Neuron (in vitro differentiated cells): ENCODE data around the gene MYOG.

ENCODE experiments used
- H2AFZ ChIP-seq: one replicate; pipeline ENCODE4 v1.6.1; 2013; ENCODE audit warnings: low read depth, mild to moderate bottlenecking, inconsistent platforms, low read length, moderate library complexity
- H3K27me3 ChIP-seq: one replicate; pipeline ENCODE4 v1.6.1; 2013; ENCODE audit warnings: low read length; ENCODE audit not compliant: insufficient read depth
- H3K36me3 ChIP-seq: one replicate; pipeline ENCODE4 v1.6.1; 2013; ENCODE audit warnings: low read length; ENCODE audit not compliant: insufficient read depth
- H3K4me1 ChIP-seq: one replicate; pipeline ENCODE4 v1.6.1; 2013; ENCODE audit warnings: low read length; ENCODE audit not compliant: insufficient read depth
- H3K4me3 ChIP-seq: 2 replicates; pipeline ENCODE4 v1.5.1; 2013; ENCODE audit warnings: mild to moderate bottlenecking, low read length, moderate library complexity
- H3K9me3 ChIP-seq: one replicate; pipeline ENCODE4 v1.6.1; 2013; ENCODE audit warnings: low read length

The MYOG gene

DNA sequence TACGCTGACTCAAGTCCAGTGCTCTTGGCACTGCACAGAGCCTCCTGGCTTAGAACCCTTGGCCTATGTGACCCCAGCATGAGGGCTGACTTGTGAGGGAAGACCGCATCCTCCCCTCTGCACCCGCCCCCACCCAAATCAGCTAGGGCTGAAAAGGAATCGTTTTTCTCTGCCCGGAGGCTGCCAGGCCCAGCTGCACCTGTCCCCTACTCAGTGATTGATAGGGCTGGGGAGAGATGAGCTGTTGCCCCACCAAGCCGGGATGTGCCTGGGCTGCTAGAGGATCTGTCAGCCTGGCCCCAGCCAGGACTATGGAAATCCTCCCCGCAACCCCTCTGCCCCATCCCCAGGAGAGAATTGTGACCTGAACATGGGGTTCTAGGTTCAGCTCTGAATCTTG, 20.6 kb downstream of the MYOG start:
- H2AFZ ChIP-seq = no peak overlapping the region
- peaks cover 6% of the 10 kb centered on the region for H3K27me3 ChIP-seq
- H3K36me3 ChIP-seq = no peaks in the 10 kb centered on the region
- H3K4me3 ChIP-seq = no peak overlapping the region
- H3K9me3 ChIP-seq = no peaks in the 10 kb centered on the region
- H3K4me1 ChIP-seq = peaks cover 9% of the 10 kb centered on the region

DNA sequence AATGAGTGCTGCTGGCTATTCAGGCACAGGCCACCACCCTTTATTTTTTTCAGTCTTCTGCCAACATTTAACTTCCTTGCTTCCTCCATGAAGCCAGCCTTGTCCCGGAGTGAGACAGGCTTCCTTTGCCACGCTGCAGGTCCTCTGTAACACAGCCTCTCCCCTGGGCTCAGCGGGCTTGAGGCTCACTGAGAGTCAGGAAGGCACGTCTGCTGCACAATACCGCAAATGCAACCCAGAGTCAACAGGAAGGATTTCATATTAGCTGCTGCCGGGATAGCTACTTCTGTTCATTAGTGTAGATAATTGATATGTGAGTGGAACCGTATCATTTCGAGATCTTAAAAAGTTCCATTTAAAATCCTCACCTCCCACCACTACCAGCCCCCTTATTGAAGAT, 22.5 kb downstream of the MYOG start:
- H3K4me3 ChIP-seq = no peak overlapping the region
- no peak overlapping the region for H2AFZ ChIP-seq
- peaks cover 7% of the 10 kb centered on the region for H3K27me3 ChIP-seq
- no peaks in the 10 kb centered on the region for H3K36me3 ChIP-seq
- H3K4me1 ChIP-seq = no peaks in the 10 kb centered on the region
- no peaks in the 10 kb centered on the region for H3K9me3 ChIP-seq

DNA sequence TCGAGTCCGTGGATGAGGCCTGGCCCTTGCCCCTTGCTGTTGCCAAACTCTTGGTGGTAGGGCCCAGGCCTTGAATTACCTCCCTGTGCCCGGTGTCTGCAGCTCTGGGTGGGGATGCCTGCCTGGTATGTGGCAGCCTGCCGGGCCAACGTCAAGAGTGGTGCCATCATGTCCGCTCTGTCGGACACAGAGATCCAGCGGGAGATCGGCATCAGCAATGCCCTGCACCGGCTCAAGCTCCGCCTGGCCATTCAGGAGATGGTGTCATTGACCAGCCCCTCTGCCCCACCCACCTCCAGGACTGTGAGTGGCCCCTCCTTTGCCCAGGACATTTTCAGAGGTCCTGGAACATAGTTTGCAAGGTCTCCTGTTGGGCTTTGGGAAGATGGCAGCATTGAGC, 25.7 kb downstream of the MYOG start:
- no peaks in the 10 kb centered on the region for H3K36me3 ChIP-seq
- H3K4me1 ChIP-seq = no peaks in the 10 kb centered on the region
- H3K27me3 ChIP-seq = peaks cover 7% of the 10 kb centered on the region
- no peak overlapping the region for H2AFZ ChIP-seq
- no peak overlapping the region for H3K4me3 ChIP-seq
- H3K9me3 ChIP-seq = no peaks in the 10 kb centered on the region

DNA sequence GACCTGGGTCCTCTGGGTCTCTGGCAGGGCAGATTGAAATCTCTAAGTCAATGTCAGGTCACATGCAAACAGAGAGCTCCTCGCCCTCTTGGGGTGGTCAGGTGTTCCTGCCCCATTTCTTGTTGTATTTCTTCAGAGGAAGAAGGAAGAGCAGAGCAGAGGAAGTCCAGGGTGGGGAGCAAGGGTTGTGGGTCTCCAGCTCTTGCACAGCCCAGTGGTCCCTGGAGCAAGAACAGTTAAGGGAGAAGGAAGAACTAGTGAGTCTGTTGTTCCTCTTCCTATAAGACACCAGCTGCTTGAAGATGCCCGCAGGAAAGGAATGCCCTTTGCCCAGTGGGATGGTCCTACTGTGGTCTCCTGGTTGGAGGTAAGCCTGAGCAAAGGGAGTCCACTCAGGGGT, 26.3 kb downstream of the MYOG start:
- no peaks in the 10 kb centered on the region for H3K36me3 ChIP-seq
- H2AFZ ChIP-seq = no peak overlapping the region
- H3K9me3 ChIP-seq = no peaks in the 10 kb centered on the region
- no peak overlapping the region for H3K4me3 ChIP-seq
- no peaks in the 10 kb centered on the region for H3K4me1 ChIP-seq
- H3K27me3 ChIP-seq = peaks cover 7% of the 10 kb centered on the region

DNA sequence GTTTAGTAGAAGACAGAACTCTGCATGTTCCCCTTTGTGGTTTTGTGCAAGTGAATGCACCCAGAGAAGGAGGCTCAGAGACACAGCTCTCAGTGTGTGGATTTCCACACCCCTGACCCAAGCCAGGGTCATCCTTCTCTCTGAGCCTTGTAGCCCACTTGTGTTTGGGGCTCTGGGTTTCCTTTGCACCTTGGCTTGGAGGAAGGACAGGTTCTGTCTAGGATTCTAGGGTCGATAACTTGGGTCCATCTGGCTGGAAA, 27.2 kb downstream of the MYOG start:
- Histone ChIP-seq H3K4me1 (no peaks in the 10 kb centered on the region), H3K9me3 (no peaks in the 10 kb centered on the region), H3K27me3 (peaks cover 10% of the 10 kb centered on the region), H3K4me3 (no peak overlapping the region), H3K36me3 (no peaks in the 10 kb centered on the region), H2AFZ (no peak overlapping the region)

DNA sequence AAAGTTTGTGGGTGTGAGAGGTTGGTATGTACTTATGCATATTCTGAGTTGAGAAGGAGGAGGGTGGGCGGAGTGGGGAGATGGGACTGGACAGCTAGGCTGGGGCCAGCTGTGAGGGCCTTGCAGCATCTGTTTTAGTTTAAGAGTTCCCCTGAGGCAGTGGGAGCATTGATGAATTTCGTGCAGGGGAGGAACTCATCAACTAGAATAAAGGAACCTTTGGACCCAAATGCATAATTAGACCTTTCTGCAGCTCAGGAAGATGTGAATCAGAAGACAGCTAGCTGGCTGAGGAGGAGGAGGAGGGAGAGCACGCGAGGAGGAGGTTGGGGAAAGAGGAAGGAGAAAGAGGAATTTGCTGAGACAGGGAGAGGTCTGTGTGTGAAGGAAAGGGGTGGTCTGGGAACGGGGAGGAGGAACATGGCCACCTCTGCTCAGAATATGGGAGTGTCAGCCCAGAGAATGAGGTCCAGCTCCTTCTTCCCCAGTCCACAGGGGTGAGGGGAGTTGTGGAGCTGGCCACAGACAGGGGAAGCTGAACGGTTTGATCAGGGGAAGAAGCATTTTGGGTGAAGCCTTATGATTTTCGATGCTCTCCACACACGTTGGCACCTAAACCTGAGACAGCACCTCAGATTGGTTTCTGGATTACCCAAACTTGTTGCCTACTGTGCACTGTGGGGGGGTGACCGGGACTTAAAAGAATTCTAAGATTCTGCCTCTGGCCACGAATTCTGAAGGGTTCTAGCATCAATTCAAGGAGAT, 27.7 kb downstream of the MYOG start:
- no peak overlapping the region for H2AFZ ChIP-seq
- no peaks in the 10 kb centered on the region for H3K36me3 ChIP-seq
- peaks cover 7% of the 10 kb centered on the region for H3K27me3 ChIP-seq
- no peaks in the 10 kb centered on the region for H3K9me3 ChIP-seq
- no peaks in the 10 kb centered on the region for H3K4me1 ChIP-seq
- no peak overlapping the region for H3K4me3 ChIP-seq

DNA sequence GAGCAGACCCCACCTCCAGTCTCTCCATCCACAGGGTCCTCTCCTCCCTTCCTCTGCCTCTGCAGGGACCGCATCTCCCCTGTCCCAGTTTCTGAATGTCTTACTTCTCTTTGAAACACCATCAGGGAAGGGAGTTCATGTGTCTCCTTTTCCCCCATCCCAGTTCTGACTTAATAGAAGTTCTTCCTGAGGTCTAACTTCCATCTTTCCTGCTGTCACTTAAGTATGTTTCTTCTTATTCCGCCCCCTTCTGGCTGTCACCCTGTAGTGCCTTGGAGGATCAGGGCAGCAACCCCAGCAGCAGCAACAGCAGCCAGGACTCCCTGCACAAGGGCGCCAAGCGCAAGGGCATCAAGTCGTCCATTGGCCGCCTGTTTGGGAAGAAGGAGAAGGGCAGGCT, 29.3 kb downstream of the MYOG start:
- Histone ChIP-seq H3K36me3 (no peaks in the 10 kb centered on the region), H3K4me3 (no peak overlapping the region), H3K4me1 (no peaks in the 10 kb centered on the region), H2AFZ (no peak overlapping the region), H3K27me3 (peaks cover 10% of the 10 kb centered on the region), H3K9me3 (no peaks in the 10 kb centered on the region)

DNA sequence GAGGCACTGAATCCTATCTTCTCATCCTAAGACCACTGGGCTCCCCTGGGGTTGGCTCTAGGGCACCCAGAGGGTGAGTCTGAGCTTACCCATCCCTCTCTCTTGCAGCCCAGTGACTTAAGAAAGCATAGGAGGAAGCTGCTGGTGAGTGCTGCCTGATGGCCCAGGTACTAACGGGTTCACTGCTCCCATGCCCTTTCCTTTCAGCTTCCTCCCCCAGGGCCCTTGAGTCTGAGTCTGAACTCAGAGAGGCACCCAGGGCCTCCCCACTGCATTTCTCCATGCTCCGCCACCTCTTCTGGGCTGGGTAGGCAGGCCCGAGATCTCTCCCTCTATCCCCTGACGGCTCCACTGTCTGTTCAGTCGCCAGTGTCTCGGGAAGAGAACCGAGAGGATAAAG, 29.8 kb downstream of the MYOG start:
- no peak overlapping the region for H2AFZ ChIP-seq

DNA sequence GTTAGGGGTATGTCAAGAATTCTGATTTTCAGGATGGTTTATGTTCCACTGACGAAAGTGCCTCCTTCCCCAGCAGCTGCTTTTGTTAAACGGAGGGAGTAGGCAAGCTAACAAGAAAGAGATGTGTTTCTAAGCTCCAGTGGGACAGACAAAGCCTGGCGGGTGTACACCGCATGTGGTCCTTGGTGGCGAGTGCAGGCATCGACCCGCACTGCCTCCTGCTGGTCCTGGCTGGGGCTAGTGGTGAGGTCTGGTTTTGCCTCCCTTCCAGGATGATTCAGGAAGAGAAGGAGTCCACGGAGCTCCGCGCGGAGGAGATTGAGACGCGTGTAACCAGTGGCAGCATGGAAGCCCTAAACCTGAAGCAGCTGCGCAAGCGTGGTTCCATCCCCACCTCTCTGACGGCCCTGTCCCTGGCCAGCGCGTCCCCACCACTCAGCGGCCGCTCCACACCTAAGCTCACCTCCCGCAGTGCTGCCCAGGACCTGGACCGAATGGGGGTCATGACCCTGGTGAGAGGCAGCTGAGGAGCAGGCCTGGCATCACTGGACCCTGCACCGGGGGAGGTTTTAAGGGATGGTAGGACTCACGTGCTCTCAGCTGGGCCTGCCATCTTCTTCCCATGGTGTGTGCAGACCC, 30.5 kb downstream of the MYOG start:
- no peaks in the 10 kb centered on the region for H3K4me1 ChIP-seq
- H3K36me3 ChIP-seq = no peaks in the 10 kb centered on the region

More for the DNA sequence above, 29.8 kb downstream of the MYOG start:
- peaks cover 15% of the 10 kb centered on the region for H3K27me3 ChIP-seq
- H3K36me3 ChIP-seq = no peaks in the 10 kb centered on the region
- no peaks in the 10 kb centered on the region for H3K9me3 ChIP-seq
- H3K4me1 ChIP-seq = no peaks in the 10 kb centered on the region
- H3K4me3 ChIP-seq = no peak overlapping the region

DNA sequence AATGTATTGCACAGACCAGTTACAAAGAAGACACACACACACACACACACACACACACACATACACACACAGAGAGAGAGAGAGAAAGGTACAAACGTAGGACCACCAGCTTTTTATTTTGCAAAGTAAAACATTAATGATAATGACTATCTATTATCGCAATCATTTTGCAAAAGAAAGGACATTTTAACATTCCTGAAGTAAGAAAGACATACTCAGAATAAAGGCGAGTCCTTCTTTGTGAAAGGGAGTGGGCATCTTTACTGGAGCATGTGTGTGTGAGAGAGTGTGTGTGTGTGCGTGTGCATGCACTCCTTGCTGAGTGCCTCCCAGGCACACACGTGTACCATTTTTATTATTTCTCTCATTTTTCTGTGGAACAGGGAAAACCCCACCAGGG, 31.2 kb downstream of the MYOG start:
- H3K27me3 ChIP-seq = peaks cover 28% of the 10 kb centered on the region
- no peaks in the 10 kb centered on the region for H3K36me3 ChIP-seq
- H3K4me3 ChIP-seq = no peak overlapping the region
- H2AFZ ChIP-seq = no peak overlapping the region
- no peaks in the 10 kb centered on the region for H3K4me1 ChIP-seq
- H3K9me3 ChIP-seq = no peaks in the 10 kb centered on the region

More for the DNA sequence above, 30.5 kb downstream of the MYOG start:
- Histone ChIP-seq H3K9me3 (no peaks in the 10 kb centered on the region), H2AFZ (no peak overlapping the region), H3K27me3 (peaks cover 21% of the 10 kb centered on the region), H3K4me3 (no peak overlapping the region)

DNA sequence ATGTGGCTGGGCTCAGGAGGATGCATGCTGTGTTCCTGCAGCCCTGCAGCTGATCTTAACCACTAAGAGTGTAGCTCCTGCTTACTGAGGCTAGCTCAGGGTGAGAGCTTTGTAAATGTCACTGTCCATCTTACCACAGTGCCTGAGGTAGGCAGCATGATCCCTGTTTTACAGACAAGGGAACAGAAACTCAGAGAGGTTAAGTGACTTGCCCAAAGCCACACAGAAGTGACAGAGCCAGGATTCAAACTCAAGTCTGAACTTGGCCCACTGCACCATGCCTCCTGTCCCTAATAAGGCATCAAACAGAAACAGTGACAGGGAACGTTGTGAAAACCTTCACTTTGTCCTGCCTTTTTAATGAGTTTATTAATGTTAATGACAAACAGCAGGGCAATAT, 31.6 kb downstream of the MYOG start:
- no peak overlapping the region for H3K4me3 ChIP-seq
- peaks cover 30% of the 10 kb centered on the region for H3K27me3 ChIP-seq
- H3K9me3 ChIP-seq = no peaks in the 10 kb centered on the region
- H3K36me3 ChIP-seq = no peaks in the 10 kb centered on the region
- H3K4me1 ChIP-seq = no peaks in the 10 kb centered on the region
- H2AFZ ChIP-seq = no peak overlapping the region

DNA sequence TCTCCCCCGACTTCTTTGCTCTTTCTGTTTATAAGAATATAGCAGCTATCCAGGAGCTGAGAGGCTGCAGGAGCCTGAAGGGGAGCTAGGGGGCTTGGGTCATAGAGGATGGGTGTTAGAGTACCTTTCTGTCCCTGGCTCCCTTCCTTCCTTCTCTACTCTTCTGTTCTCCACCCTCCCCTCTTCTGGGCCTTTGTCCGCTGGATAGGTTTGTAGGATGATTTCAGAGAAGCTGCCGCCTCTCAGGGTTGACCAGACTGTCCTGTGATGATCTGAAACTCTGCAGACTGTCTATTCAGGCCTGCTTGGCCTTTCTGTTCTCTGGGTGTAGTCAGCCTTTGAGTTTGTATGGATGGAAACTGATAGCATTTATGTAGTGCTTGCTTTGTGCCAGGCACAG, 33.2 kb downstream of the MYOG start:
- Histone ChIP-seq H3K36me3 (no peaks in the 10 kb centered on the region), H3K4me1 (no peaks in the 10 kb centered on the region), H3K9me3 (no peaks in the 10 kb centered on the region), H3K4me3 (no peak overlapping the region), H2AFZ (no peak overlapping the region), H3K27me3 (peaks cover 39% of the 10 kb centered on the region)

DNA sequence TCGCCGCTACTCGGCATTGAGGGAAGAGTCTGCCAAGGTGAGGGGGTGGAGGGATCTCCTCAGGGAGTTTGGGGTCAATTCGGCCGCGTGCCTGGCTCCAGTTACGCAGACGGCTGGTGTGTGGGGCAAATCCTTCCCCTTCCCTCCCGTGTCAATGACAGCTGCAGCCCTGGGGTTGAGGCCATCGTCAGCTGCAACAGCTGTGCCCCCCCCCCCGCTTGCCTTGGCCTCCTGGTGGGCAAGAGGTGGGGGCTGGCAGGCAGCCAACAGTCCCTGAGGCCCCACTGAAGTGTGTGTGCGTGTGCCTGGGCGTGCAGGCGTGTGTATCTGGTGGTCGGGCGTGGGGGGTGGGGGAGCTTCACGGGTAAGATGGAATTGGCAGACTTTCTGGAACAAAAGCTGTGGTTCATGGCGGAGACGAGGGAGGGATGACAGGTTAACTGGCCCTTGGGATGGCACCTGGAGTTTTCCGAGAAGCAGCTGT, 33.9 kb downstream of the MYOG start:
- no peaks in the 10 kb centered on the region for H3K36me3 ChIP-seq
- no peak overlapping the region for H2AFZ ChIP-seq
- H3K4me1 ChIP-seq = no peaks in the 10 kb centered on the region
- H3K9me3 ChIP-seq = no peaks in the 10 kb centered on the region
- peaks cover 46% of the 10 kb centered on the region for H3K27me3 ChIP-seq
- no peak overlapping the region for H3K4me3 ChIP-seq

DNA sequence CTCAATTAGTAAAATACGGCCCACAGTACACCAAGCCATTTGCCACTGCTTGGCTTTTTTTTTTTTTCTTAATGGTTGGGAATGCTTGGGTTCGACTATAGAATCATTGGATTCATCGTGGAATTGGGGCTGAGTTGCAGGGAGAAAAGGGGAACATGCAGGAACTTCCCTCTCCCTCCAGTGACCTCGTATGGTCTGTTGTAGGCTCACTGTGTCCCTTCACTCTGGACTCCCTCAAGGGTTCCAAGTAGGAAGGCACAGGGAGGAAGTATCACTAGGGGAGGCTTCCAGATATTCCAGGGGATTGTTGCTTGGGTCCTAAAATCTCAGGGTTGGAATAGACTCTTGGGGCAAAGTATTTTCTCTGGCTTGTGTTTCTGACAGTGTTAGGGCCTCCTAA, 35.0 kb downstream of the MYOG start:
- no peaks in the 10 kb centered on the region for H3K36me3 ChIP-seq
- H3K4me1 ChIP-seq = no peaks in the 10 kb centered on the region
- peaks cover 47% of the 10 kb centered on the region for H3K27me3 ChIP-seq
- no peak overlapping the region for H3K4me3 ChIP-seq
- no peak overlapping the region for H2AFZ ChIP-seq
- H3K9me3 ChIP-seq = no peaks in the 10 kb centered on the region
